Left lobe of liver (tissue), 2 donors: ENCODE results near the gene RECQL. TPM values are rescaled to one million over a fixed set of nuclear protein-coding genes. Genes with fewer than 3 reads are reported as not detected.

Experiments used
- ATAC-seq: fragments of 200-7000 bp; cut with Tn5 transposase; one replicate; pipeline ENCODE4 v1.9.1; 2020; ENCODE audit warnings: mild to moderate bottlenecking, moderate library complexity
- DNase-seq: peaks from one replicate; pipeline ENCODE4 v3.0.0-alpha.2; 2020; ENCODE audit warnings: low spot score
- total RNA-seq: library from RNA; stranded (reverse); gene quantifications from one replicate; pipeline ENCODE4 v1.2.1, GENCODE V29; 2021
- donor health status: DM: no; HTN: no; CAD: no; lungs with moderate emphysema.
- donor health status: DM: no; HTN: yes; CAD: no.

RECQL gene
- total RNA-seq: 8.1 TPM

- peak; percentile 92 for DNase-seq
- ATAC-seq: peak; percentile 98
These were observed at the start of gene RECQL, which contains the start of gene GOLT1B for GRCh38 chr12:21501258-21502163. TSS of gene RECQL (minus strand) at chr12:21501635. CDS start at chr12:21499570, 2,065 bp downstream. TSS of gene GOLT1B (plus strand) at chr12:21501789. CDS start at chr12:21501924, 135 bp downstream.

- DNase-seq (no peak), ATAC-seq (no peak)
These were observed 46.0 kb upstream of the RECQL start for GRCh38 chr12:21547437-21547836.

GRCh38 chr12:21546716-21547115, 45.3 kb upstream of the RECQL start:
- ATAC-seq (no peak), DNase-seq (no peak)

- ATAC-seq: no peak
- no peak for DNase-seq
These were observed 44.1 kb upstream of the RECQL start for GRCh38 chr12:21545557-21545956.

GRCh38 chr12:21543151-21543550, 41.7 kb upstream of the RECQL start:
- DNase-seq (no peak), ATAC-seq (no peak)

- ATAC-seq (no peak), DNase-seq (no peak)
These were observed 41.0 kb upstream of the RECQL start for GRCh38 chr12:21542403-21542802.

GRCh38 chr12:21541773-21542172, 40.3 kb upstream of the RECQL start:
- ATAC-seq (no peak), DNase-seq (no peak)

GRCh38 chr12:21539797-21540196, 38.4 kb upstream of the RECQL start:
- DNase-seq (no peak), ATAC-seq (no peak)

- DNase-seq: no peak
These were observed 36.7 kb upstream of the RECQL start for GRCh38 chr12:21538061-21538653.

GRCh38 chr12:21529456-21529855, 28.0 kb upstream of the RECQL start:
- ATAC-seq: no peak
- DNase-seq: no peak

More at GRCh38 chr12:21538061-21538653, 36.7 kb upstream of the RECQL start:
- no peak for ATAC-seq

- DNase-seq (no peak), ATAC-seq (peak; percentile 23)
These were observed 27.5 kb upstream of the RECQL start for GRCh38 chr12:21528953-21529352.

- ATAC-seq (peak; percentile 94), DNase-seq (peak; percentile 74)
These were observed 26.2 kb upstream of the RECQL start for GRCh38 chr12:21527451-21528180.

GRCh38 chr12:21526721-21527345, 25.4 kb upstream of the RECQL start:
- ATAC-seq (peak; percentile 24), DNase-seq (no peak)

- ATAC-seq: no peak
These were observed 24.6 kb upstream of the RECQL start, which contains the start of gene SPX for GRCh38 chr12:21526053-21526452. TSS of gene SPX (plus strand) at chr12:21526296. CDS start at chr12:21526473, 177 bp downstream.

GRCh38 chr12:21523148-21523547, 21.7 kb upstream of the RECQL start:
- no peak for ATAC-seq
- DNase-seq: no peak

More at GRCh38 chr12:21526053-21526452, 24.6 kb upstream of the RECQL start, which contains the start of gene SPX:
- DNase-seq: no peak

- ATAC-seq: no peak
- DNase-seq: no peak
These were observed 20.1 kb upstream of the RECQL start for GRCh38 chr12:21521541-21521940.

GRCh38 chr12:21518451-21518850, 17.0 kb upstream of the RECQL start:
- DNase-seq: no peak
- ATAC-seq: no peak

- ATAC-seq: no peak
- no peak for DNase-seq
These were observed 14.8 kb upstream of the RECQL start for GRCh38 chr12:21516281-21516680.

- DNase-seq (no peak), ATAC-seq (no peak)
These were observed 8.3 kb upstream of the RECQL start for GRCh38 chr12:21509768-21510167.

- no peak for ATAC-seq
- DNase-seq: no peak
These were observed 6.4 kb upstream of the RECQL start for GRCh38 chr12:21507849-21508248.

- ATAC-seq: no peak
- DNase-seq: no peak
These were observed 4.5 kb upstream of the RECQL start for GRCh38 chr12:21505888-21506287.
